NCI-H2107 treated with DMSO at 0.1 percent for 48 hours (cell line): Measurements from ENCODE around the gene C2CD2L.
"Not testable (repeated sequence)": the region's sequence is repeated elsewhere in the genome, so short reads cannot be mapped to it uniquely, and the experiment has no call there.

ENCODE experiments used
- DNase-seq: peaks from one replicate; lab custom pipeline; 2025; ENCODE audit not compliant: unreplicated experiment; lab: John Stamatoyannopoulos, UW

Gene C2CD2L

GRCh38 chr11:119092880-119093842, 14.0 kb upstream of the C2CD2L start:
- DNase-seq, result no peak

GRCh38 chr11:119093942-119094815, 13.0 kb upstream of the C2CD2L start:
- no peak for DNase-seq

- DNase-seq, result no peak
Measured at GRCh38 chr11:119094816-119095065, 12.4 kb upstream of the C2CD2L start.

GRCh38 chr11:119095066-119095880, 11.9 kb upstream of the C2CD2L start:
- DNase-seq, result peak; percentile 97

GRCh38 chr11:119099711-119100110, 7.4 kb upstream of the C2CD2L start:
- no peak for DNase-seq

GRCh38 chr11:119100246-119100970, 6.7 kb upstream of the C2CD2L start:
- DNase-seq, result peak; percentile 49

GRCh38 chr11:119100994-119101758, 6.0 kb upstream of the C2CD2L start:
- DNase-seq, result no peak

GRCh38 chr11:119101759-119102423, 5.3 kb upstream of the C2CD2L start, which contains the start of gene DPAGT1:
Gene DPAGT1, minus strand, starts transcription at chr11:119101853. Its CDS starts 198 bp downstream, at chr11:119101655.
- DNase-seq, result peak; percentile 97

- not testable (repeated sequence) for DNase-seq
Measured at GRCh38 chr11:119103161-119103664, 3.9 kb upstream of the C2CD2L start.

- DNase-seq, result peak; percentile 52
Measured at GRCh38 chr11:119103793-119104192, 3.4 kb upstream of the C2CD2L start.

GRCh38 chr11:119107538-119108145, 498 bp downstream of the C2CD2L start:
- DNase-seq, result no peak

GRCh38 chr11:119108146-119108856, 1.2 kb downstream of the C2CD2L start:
- peak; percentile 35 for DNase-seq

- DNase-seq, result no peak
Measured at GRCh38 chr11:119108857-119109221, 1.7 kb downstream of the C2CD2L start.

GRCh38 chr11:119109843-119110242, 2.7 kb downstream of the C2CD2L start:
- no peak for DNase-seq

GRCh38 chr11:119110439-119110838, 3.3 kb downstream of the C2CD2L start:
- no peak for DNase-seq

- DNase-seq, result no peak
Measured at GRCh38 chr11:119111361-119111925, 4.3 kb downstream of the C2CD2L start.

GRCh38 chr11:119112314-119113020, 5.3 kb downstream of the C2CD2L start:
- DNase-seq, result no peak
